Esophagus muscularis mucosa (tissue), 4 donors: ENCODE measurements around the gene CYTH3.

ENCODE experiments used
- CTCF ChIP-seq, 3 experiments: fragments of 200-600 bp in 2 of 3; fragments of 450-650 bp in 1 of 3; sonication (generic) in 2 of 3; IDR thresholded peaks; one replicate each; pipeline ENCODE4 v1.5.1; 2017 to 2019; ENCODE audit warnings: antibody characterized with exemption in 3 of 3, mild to moderate bottlenecking in 2 of 3, moderate library complexity in 1 of 3
- EP300 ChIP-seq: sonication (generic); formaldehyde crosslinking; IDR thresholded peaks from one replicate; pipeline ENCODE4 v1.6.1; 2017; ENCODE audit warnings: antibody characterized with exemption
- POLR2A ChIP-seq: fragments of 450-650 bp; IDR thresholded peaks from one replicate; pipeline ENCODE4 v1.6.1; 2017; ENCODE audit warnings: antibody characterized with exemption, moderate library complexity, mild to moderate bottlenecking, low read depth

DNA sequence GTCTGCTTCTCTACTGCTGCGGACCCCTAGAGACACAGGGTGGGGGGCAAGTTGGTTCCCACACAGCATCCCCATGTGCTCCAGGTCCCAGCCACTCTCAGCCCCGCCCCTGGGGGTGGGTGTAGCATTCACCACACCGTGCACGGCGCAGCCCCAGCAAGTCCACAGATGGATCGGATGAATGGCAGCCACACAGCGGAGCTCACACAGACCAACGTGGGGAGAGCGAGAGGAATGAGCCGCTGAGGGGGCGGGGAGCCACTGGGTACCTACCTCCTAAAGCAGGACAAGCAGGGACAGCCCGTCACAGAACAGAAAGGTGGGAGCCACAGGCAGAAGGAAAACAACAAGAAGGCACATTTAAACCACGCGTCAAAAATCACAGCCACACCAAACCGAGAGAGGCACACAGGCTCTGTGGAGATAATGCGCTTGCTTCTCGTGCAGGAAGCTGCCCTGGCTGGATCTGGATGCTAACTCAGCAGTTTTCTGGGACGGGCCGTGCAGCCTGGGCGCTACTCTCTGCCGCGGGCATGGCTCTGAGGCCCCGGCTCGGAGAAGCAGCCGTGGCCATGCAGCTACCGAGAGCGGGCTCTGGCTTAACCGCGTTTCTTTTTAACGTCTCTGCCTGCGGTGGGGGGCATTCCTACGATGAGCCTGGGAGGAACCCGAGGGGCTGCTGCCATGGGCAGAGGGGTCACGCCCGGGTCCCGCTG lies 102.5 kb downstream of the CYTH3 start:
- no peak for TF ChIP-seq CTCF (IDR thresholded peaks at IDR 0.05)
- no peak for TF ChIP-seq EP300
- TF ChIP-seq POLR2A, result no peak
